Stomach smooth muscle (tissue), 2 donors: ENCODE data around the gene CSPG4.
"Not testable (repeated sequence)": the region's sequence is repeated elsewhere in the genome, so short reads cannot be mapped to it uniquely, and the experiment has no call there.

Experiments
- H3K27ac ChIP-seq: one replicate; pipeline ENCODE4 v1.7.0; 2013; ENCODE audit warnings: mild to moderate bottlenecking, low read length, inconsistent platforms
- H3K27me3 ChIP-seq, 2 donors: one replicate each; pipeline ENCODE4 v1.7.0; 2013; ENCODE audit warnings: low read length in 2 of 2; ENCODE audit not compliant: insufficient read depth in 2 of 2, control insufficient read depth in 1 of 2
- H3K36me3 ChIP-seq, 2 donors: one replicate each; pipeline ENCODE4 v1.7.0; 2013; ENCODE audit warnings: low read length in 2 of 2; ENCODE audit not compliant: control insufficient read depth in 2 of 2, insufficient read depth in 2 of 2
- H3K4me1 ChIP-seq: one replicate; pipeline ENCODE4 v1.7.0; 2013; ENCODE audit warnings: low read length; ENCODE audit not compliant: control insufficient read depth, insufficient read depth
- H3K4me3 ChIP-seq, 2 donors: one replicate each; pipeline ENCODE4 v1.7.0; 2013; ENCODE audit warnings: low read length in 2 of 2
- H3K9ac ChIP-seq, 2 donors: one replicate each; pipeline ENCODE4 v1.7.0; 2013; ENCODE audit warnings: low read length in 2 of 2, mild to moderate bottlenecking in 1 of 2
- H3K9me3 ChIP-seq, 2 donors: one replicate each; pipeline ENCODE4 v1.7.0; 2013; ENCODE audit warnings: low read length in 2 of 2; ENCODE audit not compliant: control insufficient read depth in 2 of 2
- donor health status: healthy.
- donor health status: Pancreatic carcinoma.

The CSPG4 gene

GRCh38 chr15:75693501-75694240, 19.0 kb downstream of the CSPG4 start:
- Histone ChIP-seq H3K36me3 (peaks cover 4 to 18% of the 10 kb centered on the region in 2 donors), H3K9me3 (no peaks in the 10 kb centered on the region), H3K27me3 (no peaks in the 10 kb centered on the region), H3K27ac (peak overlapping the region; percentile 99), H3K9ac (peak overlapping the region; percentile 60 to 66), H3K4me1 (peaks cover 57% of the 10 kb centered on the region), H3K4me3 (peak overlapping the region; percentile 29 to 31)

GRCh38 chr15:75693028-75693427, 19.6 kb downstream of the CSPG4 start:
- H3K4me1 ChIP-seq: peaks cover 51% of the 10 kb centered on the region
- H3K27ac ChIP-seq: peak overlapping the region; percentile 99
- H3K9me3 ChIP-seq, H3K9ac ChIP-seq, H3K27me3 ChIP-seq, H3K4me3 ChIP-seq: not testable (repeated sequence)
- peaks cover 9 to 23% of the 10 kb centered on the region in 2 donors for H3K36me3 ChIP-seq

- H3K27ac ChIP-seq: peak overlapping the region; percentile 18
- not testable (repeated sequence) for H3K27me3 ChIP-seq, H3K9me3 ChIP-seq, H3K9ac ChIP-seq, H3K4me3 ChIP-seq
- H3K36me3 ChIP-seq: peaks cover 14 to 30% of the 10 kb centered on the region in 2 donors
- H3K4me1 ChIP-seq: peaks cover 43% of the 10 kb centered on the region
Measured at GRCh38 chr15:75692311-75692710, 20.3 kb downstream of the CSPG4 start.

GRCh38 chr15:75689429-75689828, 23.2 kb downstream of the CSPG4 start:
- H3K4me1 ChIP-seq: peaks cover 23% of the 10 kb centered on the region
- H3K27ac ChIP-seq: peak overlapping the region; percentile 24
- H3K9me3 ChIP-seq, H3K27me3 ChIP-seq, H3K4me3 ChIP-seq, H3K9ac ChIP-seq: not testable (repeated sequence)
- peaks cover 25 to 44% of the 10 kb centered on the region in 2 donors for H3K36me3 ChIP-seq

GRCh38 chr15:75688831-75689230, 23.8 kb downstream of the CSPG4 start:
- no peak overlapping the region for H3K9ac ChIP-seq
- peaks cover 23% of the 10 kb centered on the region for H3K4me1 ChIP-seq
- peak overlapping the region; percentile 24 for H3K27ac ChIP-seq
- peaks cover 29 to 46% of the 10 kb centered on the region in 2 donors for H3K36me3 ChIP-seq
- H3K9me3 ChIP-seq: no peaks in the 10 kb centered on the region
- H3K27me3 ChIP-seq: no peaks in the 10 kb centered on the region
- H3K4me3 ChIP-seq: no peak overlapping the region

GRCh38 chr15:75688278-75688557, 24.4 kb downstream of the CSPG4 start:
- H3K27ac ChIP-seq: peak overlapping the region; percentile 18
- no peak overlapping the region for H3K9ac ChIP-seq
- peaks cover 21% of the 10 kb centered on the region for H3K4me1 ChIP-seq
- H3K4me3 ChIP-seq: no peak overlapping the region
- peaks cover 29 to 50% of the 10 kb centered on the region in 2 donors for H3K36me3 ChIP-seq
- H3K9me3 ChIP-seq: no peaks in the 10 kb centered on the region
- no peaks in the 10 kb centered on the region for H3K27me3 ChIP-seq

GRCh38 chr15:75687486-75688277, 25.0 kb downstream of the CSPG4 start:
- H3K27ac ChIP-seq: peak overlapping the region; percentile 18
- peaks cover 18% of the 10 kb centered on the region for H3K4me1 ChIP-seq
- H3K9me3 ChIP-seq: no peaks in the 10 kb centered on the region
- peaks cover 29 to 50% of the 10 kb centered on the region in 2 donors for H3K36me3 ChIP-seq
- H3K27me3 ChIP-seq: no peaks in the 10 kb centered on the region
- no peak overlapping the region for H3K4me3 ChIP-seq
- no peak overlapping the region for H3K9ac ChIP-seq

GRCh38 chr15:75686212-75686642, 26.4 kb downstream of the CSPG4 start:
- H3K9ac ChIP-seq, H3K27me3 ChIP-seq, H3K27ac ChIP-seq, H3K4me3 ChIP-seq, H3K9me3 ChIP-seq: not testable (repeated sequence)
- Histone ChIP-seq H3K4me1 (peaks cover 18% of the 10 kb centered on the region), H3K36me3 (peaks cover 34 to 46% of the 10 kb centered on the region in 2 donors)

GRCh38 chr15:75685195-75685594, 27.5 kb downstream of the CSPG4 start:
- Histone ChIP-seq H3K9ac (no peak overlapping the region), H3K4me1 (peaks cover 18% of the 10 kb centered on the region), H3K36me3 (peaks cover 37 to 50% of the 10 kb centered on the region in 2 donors), H3K4me3 (no peak overlapping the region), H3K27ac (no peak overlapping the region), H3K9me3 (no peaks in the 10 kb centered on the region), H3K27me3 (no peaks in the 10 kb centered on the region)

GRCh38 chr15:75684648-75685047, 28.0 kb downstream of the CSPG4 start:
- H3K36me3 ChIP-seq: peaks cover 39 to 54% of the 10 kb centered on the region in 2 donors
- peaks cover 18% of the 10 kb centered on the region for H3K4me1 ChIP-seq

More at GRCh38 chr15:75684648-75685047, 28.0 kb downstream of the CSPG4 start:
- no peak overlapping the region for H3K4me3 ChIP-seq
- H3K9ac ChIP-seq: no peak overlapping the region
- H3K9me3 ChIP-seq: no peaks in the 10 kb centered on the region
- H3K27me3 ChIP-seq: no peaks in the 10 kb centered on the region
- H3K27ac ChIP-seq: no peak overlapping the region
